Heart left ventricle (tissue), 13 donors: Measurements from ENCODE around the gene MOV10.

Experiments
- CTCF ChIP-seq, 12 donors: fragments of 200-600 bp; sonication (generic) in 4 of 12; IDR thresholded peaks; one replicate each; pipeline versions ENCODE4 v1.5.0 to v1.8.0; 2018 to 2022; ENCODE audit warnings: antibody characterized with exemption in 12 of 12, mild to moderate bottlenecking in 5 of 12
- POLR2A ChIP-seq, 2 donors: fragments of 450-650 bp; IDR thresholded peaks; one replicate each; pipeline ENCODE4 v1.6.1; 2017; ENCODE audit warnings: antibody characterized with exemption in 2 of 2, mild to moderate bottlenecking in 2 of 2, moderate library complexity in 2 of 2
- donor health status: ischemic (EF 13 %, LVEDD 7.1; RV severe dilation, severe dysfunction).
- donor health status: DM: no; HTN: yes; CAD: no.
- donor health status: DM: no; HTN: no; CAD: no.
- donor health status: ischemic (EF 25% LVEDD 6.9; RV normal size, moderate dysfunction).
- donor health status: ischemic (EF 25% LVEDD 5.7; RV mildly dilated, moderate dysfunction).
- donor health status: ischemic (EF 35%, LVEDD 5.7; RV mildly dilated, moderate dysfunction).
- donor health status: nonischemic (EF 11% LVEDD 7.7; RV severe dilation, severe dysfunction).
- donor health status: DM: yes; HTN: yes; CAD: no.
- donor health status: PGD.
- donor health status: ischemic (EF 29% LVEDD 5.4; RV normal size, mild dysfunction).
- donor health status: nonischemic (EF 23%, LVEDD 6.1; RV moderate dilation, normal function).

DNA sequence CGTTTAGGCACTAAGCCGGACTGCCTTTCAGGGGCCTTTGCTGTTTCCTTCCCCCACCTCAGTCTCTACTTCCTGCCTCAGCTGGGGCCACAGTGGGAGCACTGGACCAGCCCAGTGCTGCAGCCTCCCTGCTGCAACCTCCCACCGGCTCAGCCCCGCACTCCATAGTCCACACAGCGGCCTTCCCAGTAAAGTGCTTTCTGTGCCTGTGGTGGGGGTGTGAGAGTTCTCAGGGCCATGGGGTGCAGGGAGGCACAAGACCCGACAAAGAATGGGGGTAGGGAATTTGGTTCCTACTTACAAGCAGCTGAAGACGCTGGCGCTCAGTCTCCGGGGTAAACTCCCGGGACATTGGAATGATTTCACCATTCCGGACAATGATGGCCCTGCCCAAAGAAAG, 37.2 kb downstream of the MOV10 start:
- no peak for TF ChIP-seq CTCF (IDR thresholded peaks at IDR 0.05)
- no peak for TF ChIP-seq POLR2A (IDR thresholded peaks at IDR 0.05)
